ENCODE data around the gene TSPAN3.

TSPAN3 gene

DNA sequence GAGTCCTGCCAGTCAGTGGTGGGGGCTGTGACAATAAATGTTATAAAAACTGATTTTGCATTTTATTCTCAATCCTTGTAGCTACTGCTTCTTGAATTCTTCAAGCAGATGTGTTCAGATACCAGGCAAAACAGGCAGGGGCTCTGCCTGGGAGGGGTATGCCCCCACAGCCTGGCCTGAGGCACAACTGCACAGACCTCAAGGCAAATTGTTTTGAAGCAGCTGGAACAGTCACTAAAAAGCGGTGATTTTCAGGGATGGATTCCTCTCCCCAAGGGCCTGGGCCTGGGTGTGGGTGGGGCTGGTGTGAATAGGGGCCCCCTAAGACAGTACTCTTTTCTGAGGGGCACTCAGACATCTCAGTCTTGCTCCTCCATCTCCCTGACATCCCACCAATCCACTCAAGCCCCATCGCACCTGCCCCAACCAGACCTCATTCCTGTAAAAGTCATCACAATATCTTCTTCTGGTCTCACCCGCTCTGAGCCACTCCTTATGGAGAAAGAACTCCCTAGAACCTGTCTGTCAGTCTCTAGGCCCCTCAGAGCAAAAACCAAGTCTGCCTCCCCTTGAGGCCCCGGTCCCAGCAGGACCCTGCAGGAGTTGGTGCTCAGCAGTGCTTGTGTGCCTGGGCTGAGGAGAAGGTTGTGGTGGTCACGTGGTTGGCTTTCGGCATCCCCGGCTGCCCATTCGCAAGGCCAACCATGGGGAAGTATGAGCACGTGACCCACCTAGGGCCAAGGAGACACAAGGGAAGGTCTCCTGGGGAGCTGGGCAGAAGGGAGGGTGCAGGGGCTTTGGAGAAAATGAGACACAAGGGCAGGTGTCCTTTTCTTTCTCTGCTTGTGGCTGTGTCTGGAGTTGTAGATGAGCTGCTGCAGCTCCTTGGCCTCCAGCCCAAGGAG lies 78.9 kb downstream of the TSPAN3 start:
- no peak overlapping the region for H3K4me3 ChIP-seq (ENCODE audit: control insufficient read depth, low read depth, low read length)
- DNase-seq (ENCODE audit: low read depth), result no peak
- TF ChIP-seq, protein P1, sequence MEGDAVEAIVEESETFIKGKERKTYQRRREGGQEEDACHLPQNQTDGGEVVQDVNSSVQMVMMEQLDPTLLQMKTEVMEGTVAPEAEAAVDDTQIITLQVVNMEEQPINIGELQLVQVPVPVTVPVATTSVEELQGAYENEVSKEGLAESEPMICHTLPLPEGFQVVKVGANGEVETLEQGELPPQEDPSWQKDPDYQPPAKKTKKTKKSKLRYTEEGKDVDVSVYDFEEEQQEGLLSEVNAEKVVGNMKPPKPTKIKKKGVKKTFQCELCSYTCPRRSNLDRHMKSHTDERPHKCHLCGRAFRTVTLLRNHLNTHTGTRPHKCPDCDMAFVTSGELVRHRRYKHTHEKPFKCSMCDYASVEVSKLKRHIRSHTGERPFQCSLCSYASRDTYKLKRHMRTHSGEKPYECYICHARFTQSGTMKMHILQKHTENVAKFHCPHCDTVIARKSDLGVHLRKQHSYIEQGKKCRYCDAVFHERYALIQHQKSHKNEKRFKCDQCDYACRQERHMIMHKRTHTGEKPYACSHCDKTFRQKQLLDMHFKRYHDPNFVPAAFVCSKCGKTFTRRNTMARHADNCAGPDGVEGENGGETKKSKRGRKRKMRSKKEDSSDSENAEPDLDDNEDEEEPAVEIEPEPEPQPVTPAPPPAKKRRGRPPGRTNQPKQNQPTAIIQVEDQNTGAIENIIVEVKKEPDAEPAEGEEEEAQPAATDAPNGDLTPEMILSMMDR (conservative IDR thresholded peaks at IDR 0.05; ENCODE audit: control insufficient read depth, insufficient read depth, low read depth, low read length), result no peak

All from fibroblast of mammary gland (primary cell).